Left lung (tissue), 10 donors: Measurements from ENCODE around the gene VCX3B. TPM values are rescaled to one million over a fixed set of nuclear protein-coding genes. Genes with fewer than 3 reads are reported as not detected.
"Not testable (repeated sequence)": the region's sequence is repeated elsewhere in the genome, so short reads cannot be mapped to it uniquely, and the experiment has no call there.

Source experiments
- ATAC-seq: fragments of 200-7000 bp; cut with Tn5 transposase; one replicate; pipeline ENCODE4 v1.9.1; 2020; ENCODE audit warnings: moderate library complexity
- DNase-seq, 4 donors: peaks; one replicate each; pipeline ENCODE4 v3.0.0-alpha.2; 2013 to 2020
- H3K27ac ChIP-seq, 2 donors: fragments of 200-600 bp; sonication (generic) in 1 of 2; one replicate each; pipeline versions ENCODE4 v1.5.0 to v1.8.0; 2020 to 2021
- H3K27me3 ChIP-seq, 2 donors: fragments of 200-600 bp; sonication (generic) in 1 of 2; one replicate each; pipeline versions ENCODE4 v1.5.0 to v1.8.0; 2020 to 2021
- H3K36me3 ChIP-seq, 2 donors: fragments of 200-600 bp; sonication (generic) in 1 of 2; one replicate each; pipeline versions ENCODE4 v1.5.0 to v1.8.0; 2020 to 2021
- H3K4me1 ChIP-seq, 2 donors: fragments of 200-600 bp; one replicate each; pipeline ENCODE4 v1.8.0; 2021
- H3K4me3 ChIP-seq, 2 donors: fragments of 200-600 bp; sonication (generic) in 1 of 2; one replicate each; pipeline versions ENCODE4 v1.5.0 to v1.8.0; 2020 to 2021; ENCODE audit warnings: mild to moderate bottlenecking in 1 of 2
- H3K9me3 ChIP-seq, 2 donors: fragments of 200-600 bp; sonication (generic) in 1 of 2; one replicate each; pipeline versions ENCODE4 v1.5.0 to v1.8.0; 2020 to 2021
- CTCF ChIP-seq, 2 donors: fragments of 200-600 bp; sonication (generic) in 1 of 2; IDR thresholded peaks; one replicate each; pipeline versions ENCODE4 v1.5.0 to v1.8.0; 2021; ENCODE audit warnings: antibody characterized with exemption in 2 of 2
- intact Hi-C, 2 donors: fragments of 100-400 bp; cut with DNase I; formaldehyde crosslinking; loops; one replicate each; pipeline versions ENCODE4 v1.11.2 to v1.14.2; 2022
- polyA plus RNA-seq, 6 donors: library from polyadenylated mRNA; unstranded; fragments of 120-200 nt; gene quantifications; one replicate each; pipeline ENCODE4 v1.2.1, GENCODE V29; 2013; ENCODE audit not compliant: insufficient read length in 6 of 6
- total RNA-seq, 2 donors: library from RNA; stranded (reverse); fragmentation: NEBNext Ultra II Directional; extraction: Animal tissue kit (Norgen Biotek cat#: 25700); gene quantifications; one replicate each; pipeline ENCODE4 v1.2.1, GENCODE V29; 2021
- donor health status: DM: no; HTN: yes; CAD: no.
- donor health status: DM: no; HTN: no; CAD: no.

Gene VCX3B
- total and polyA plus RNA-seq, 8 donors = 0.21 to 0.60 (median 0.32) TPM; not detected in 3

DNA sequence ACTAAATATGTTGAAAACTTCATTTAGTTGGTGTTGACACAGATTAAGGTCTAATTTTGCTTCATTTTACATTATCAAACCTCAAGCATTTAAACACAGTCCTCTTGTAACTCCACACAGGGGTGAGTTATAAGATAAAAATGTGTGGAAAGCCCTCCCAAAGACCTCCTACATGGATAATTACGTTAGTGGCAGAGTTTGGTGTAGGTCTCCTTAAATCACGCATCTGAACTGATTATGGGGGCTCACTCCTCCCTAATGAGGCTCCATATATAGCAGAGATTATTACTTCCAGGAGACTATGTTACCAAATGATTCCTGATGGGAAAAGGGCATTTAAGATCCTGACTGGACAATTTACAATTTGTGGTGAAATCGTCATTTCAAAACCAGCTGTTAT lies 32.2 kb upstream of the VCX3B start:
- Histone ChIP-seq H3K27ac (no peak overlapping the region), H3K36me3 (no peaks in the 10 kb centered on the region), H3K27me3 (no peaks in the 10 kb centered on the region), H3K4me3 (no peak overlapping the region), H3K4me1 (no peaks in the 10 kb centered on the region), H3K9me3 (no peaks in the 10 kb centered on the region)
- DNase-seq (no peak), ATAC-seq (no peak)
- intact Hi-C loops = no loop called here
- no peak for TF ChIP-seq CTCF (IDR thresholded peaks at IDR 0.05)

DNA sequence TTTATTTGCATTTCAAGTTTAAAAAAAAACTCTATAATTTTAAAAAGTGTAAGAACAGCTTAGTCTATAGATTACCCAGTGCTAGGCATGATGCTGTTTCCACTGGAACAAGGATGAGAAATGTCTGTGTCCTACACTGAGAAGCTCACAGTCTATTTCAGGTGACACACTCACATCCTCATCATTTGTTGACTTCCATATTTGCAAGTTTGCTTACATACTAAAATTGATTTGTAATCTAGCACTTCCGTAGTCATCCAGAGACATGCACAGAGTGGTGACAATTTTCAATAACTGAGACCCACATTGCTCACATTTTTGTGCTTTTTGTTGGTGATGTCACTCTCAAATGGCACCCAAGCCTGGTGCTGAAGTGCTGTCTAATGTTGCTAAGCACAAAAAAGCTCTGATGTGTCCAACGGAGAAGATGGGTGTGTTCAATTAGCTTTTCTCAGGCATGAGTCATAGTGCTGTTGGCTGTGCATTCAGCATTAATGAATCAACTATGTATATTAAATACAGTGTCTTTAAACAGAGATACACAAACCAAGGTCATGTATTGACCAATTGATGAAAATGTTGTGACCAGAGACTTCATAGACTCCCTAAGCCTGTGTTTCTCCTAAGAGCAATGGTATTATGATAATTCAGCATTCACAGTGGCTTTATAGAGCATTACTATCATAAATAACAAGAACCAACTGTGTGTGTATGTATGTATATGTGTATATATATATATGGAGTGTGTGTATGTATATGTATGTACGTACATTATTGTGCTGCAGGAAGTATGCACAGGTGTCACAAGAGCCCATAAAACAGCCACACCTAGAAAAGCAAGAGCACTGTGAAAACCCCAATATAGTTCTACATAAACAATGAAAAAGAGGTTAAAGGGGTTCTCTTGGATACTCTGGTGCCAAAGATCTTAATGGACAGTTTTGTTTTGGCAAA lies 31.2 kb upstream of the VCX3B start:
- ATAC-seq (peak; percentile 36), DNase-seq (no peak)
- H3K36me3 ChIP-seq = no peaks in the 10 kb centered on the region
- H3K27ac ChIP-seq = no peak overlapping the region
- H3K27me3 ChIP-seq = no peaks in the 10 kb centered on the region
- H3K9me3 ChIP-seq = no peaks in the 10 kb centered on the region
- intact Hi-C loops = no loop called here
- TF ChIP-seq CTCF (IDR thresholded peaks at IDR 0.05) = no peak
- H3K4me1 ChIP-seq = no peaks in the 10 kb centered on the region
- H3K4me3 ChIP-seq = no peak overlapping the region

GRCh38 chrX:8447368-8447767 lies 17.3 kb upstream of the VCX3B start:
- H3K9me3 ChIP-seq = no peaks in the 10 kb centered on the region
- no peaks in the 10 kb centered on the region for H3K36me3 ChIP-seq
- no peak for TF ChIP-seq CTCF (IDR thresholded peaks at IDR 0.05)
- H3K4me3 ChIP-seq = no peak overlapping the region
- intact Hi-C loops = no loop called here
- no peak for DNase-seq
- no peaks in the 10 kb centered on the region for H3K27me3 ChIP-seq
- no peak for ATAC-seq
- no peaks in the 10 kb centered on the region for H3K4me1 ChIP-seq
- no peak overlapping the region for H3K27ac ChIP-seq

GRCh38 chrX:8452343-8452742 lies 12.3 kb upstream of the VCX3B start:
- H3K9me3 ChIP-seq, intact Hi-C loops, H3K36me3 ChIP-seq, H3K4me3 ChIP-seq, DNase-seq, H3K4me1 ChIP-seq, H3K27me3 ChIP-seq, H3K27ac ChIP-seq, ATAC-seq: not testable (repeated sequence)

DNA sequence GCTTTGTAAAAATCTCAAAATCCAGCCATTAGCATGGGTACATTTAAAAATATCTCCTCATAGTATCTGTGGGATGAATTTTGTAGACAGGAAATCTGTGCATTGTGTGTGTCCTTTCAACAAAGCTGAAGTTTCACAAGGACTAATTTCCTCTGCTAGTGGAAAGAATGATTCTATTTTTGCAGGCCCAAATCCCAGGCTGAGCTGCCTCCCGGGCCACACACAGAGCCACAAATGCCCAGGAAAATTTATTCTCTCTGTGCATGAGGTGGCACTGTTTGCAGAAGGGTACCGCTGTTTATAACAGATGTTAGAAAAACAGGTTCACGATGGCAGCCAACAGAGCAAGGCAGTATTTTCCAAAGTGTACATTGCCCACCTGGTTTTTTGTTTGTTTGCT lies 11.0 kb upstream of the VCX3B start:
- DNase-seq (no peak), ATAC-seq (no peak)
- Histone ChIP-seq H3K9me3 (no peaks in the 10 kb centered on the region), H3K27ac (no peak overlapping the region), H3K27me3 (no peaks in the 10 kb centered on the region), H3K4me1 (no peaks in the 10 kb centered on the region), H3K4me3 (no peak overlapping the region), H3K36me3 (no peaks in the 10 kb centered on the region)
- intact Hi-C loops = no loop called here
- TF ChIP-seq CTCF (IDR thresholded peaks at IDR 0.05) = no peak
